H1 (cell line): ENCODE measurements around the gene PPCDC. TPM values are rescaled to one million over a fixed set of nuclear protein-coding genes. Genes with fewer than 3 reads are reported as not detected.

ENCODE experiments used
- ATF3 ChIP-seq: IDR thresholded peaks from 2 replicates; pipeline ENCODE4 v1.6.1; 2011; ENCODE audit warnings: low read depth, mild to moderate bottlenecking, low read length; ENCODE audit not compliant: insufficient read depth
- BACH1 ChIP-seq: IDR thresholded peaks from 2 replicates; pipeline ENCODE4 v1.6.1; 2012; ENCODE audit warnings: low read length, improper control_type of control experiment
- CHD1 ChIP-seq: IDR thresholded peaks from 2 replicates; pipeline ENCODE4 v1.6.1; 2012; ENCODE audit warnings: low read depth, low read length, improper control_type of control experiment
- CHD2 ChIP-seq: IDR thresholded peaks from 2 replicates; pipeline ENCODE4 v1.6.1; 2012; ENCODE audit warnings: low read length, improper control_type of control experiment
- CHD7 ChIP-seq: fragments of 300-600 bp; sonication (generic); IDR thresholded peaks from 2 replicates; pipeline ENCODE4 v1.7.1; 2012; ENCODE audit warnings: low read length, moderate library complexity, mild to moderate bottlenecking, inconsistent platforms; ENCODE audit not compliant: insufficient replicate concordance
- GABPA ChIP-seq: IDR thresholded peaks from 2 replicates; pipeline ENCODE4 v1.6.1; 2011; ENCODE audit warnings: mild to moderate bottlenecking, low read length, moderate library complexity, borderline replicate concordance; ENCODE audit not compliant: insufficient read depth
- JUN ChIP-seq: IDR thresholded peaks from 2 replicates; pipeline ENCODE4 v1.6.1; 2011; ENCODE audit warnings: low read depth, mild to moderate bottlenecking, improper control_type of control experiment, low read length
- KDM5A ChIP-seq: fragments of 200-600 bp; IDR thresholded peaks from 2 replicates; pipeline ENCODE4 v1.7.1; 2012; ENCODE audit warnings: mild to moderate bottlenecking, low read length, inconsistent platforms, mixed read lengths
- SP2 ChIP-seq: IDR thresholded peaks from 2 replicates; pipeline ENCODE4 v1.6.1; 2012; ENCODE audit warnings: mild to moderate bottlenecking, low read length, inconsistent platforms
- TBP ChIP-seq: IDR thresholded peaks from 2 replicates; pipeline ENCODE4 v1.6.1; 2011; ENCODE audit warnings: low read depth, low read length, improper control_type of control experiment
- TCF12 ChIP-seq: IDR thresholded peaks from 2 replicates; pipeline ENCODE4 v1.6.1; 2011; ENCODE audit warnings: low read depth, mild to moderate bottlenecking, low read length
- polyA plus RNA-seq, 7 experiments: library from polyadenylated mRNA; depleted of rRNA in 3 of 7; stranded (reverse) in 5 of 7; unstranded in 2 of 7; fragments of >200 nt in 5 of 7; fragments of 200-250 nt in 2 of 7; gene quantifications; 1 replicate in 5 of 7; 2 replicates in 1 of 7; 4 replicates in 1 of 7; pipeline versions ENCODE4 v1.2.1 to v1.2.3, GENCODE V29; 2011 to 2013; ENCODE audit warnings: missing spikeins in 2 of 7, mixed read lengths in 2 of 7
- total RNA-seq: library from RNA; stranded (reverse); fragmentation: NEBNext Ultra II Directional; extraction: Animal tissue kit (Norgen Biotek cat#: 25700); gene quantifications from 2 replicates; pipeline ENCODE4 v1.2.1, GENCODE V29; 2021

PPCDC gene
- total and polyA plus RNA-seq, 2 of the 8 experiments (the other 6 are each of a cell fraction or from before 2014, with no cell fraction given): 11.3 to 29.7 TPM

GRCh38 chr15:75028991-75029377 lies 5.6 kb downstream of the PPCDC start (continued):
- TF ChIP-seq CHD7 (no peak), BACH1 (no peak), TCF12 (no peak), GABPA (no peak), SP2 (no peak), CHD2 (no peak), ATF3 (no peak), TBP (no peak), JUN (no peak), KDM5A (no peak), CHD1 (no peak)
